Astrocyte of the cerebellum (primary cell): Measurements from ENCODE around the gene FAM120A.
A peak's percentile ranks its signal among the peaks of the same experiment; 100 is the strongest.

ENCODE experiments used
- DNase-seq: peaks from one replicate; pipeline ENCODE4 v3.0.0-alpha.2; 2011; ENCODE audit warnings: low read depth
- H3K4me3 ChIP-seq: 2 replicates; pipeline ENCODE4 v1.5.1; 2011; ENCODE audit warnings: mild to moderate bottlenecking, low read depth, low read length, moderate library complexity
- in situ Hi-C: cut with HindIII; loops from 2 replicates; pipeline ENCODE4 v1.10.0; 2017; ENCODE audit warnings: low sequenced_read_pairs
- TF ChIP-seq, protein P1 (sequence below): IDR thresholded peaks from 2 replicates; pipeline ENCODE4 v1.5.1; 2012; ENCODE audit warnings: low read length, low read depth, moderate library complexity, mild to moderate bottlenecking; ENCODE audit errors: missing control alignments

Gene FAM120A

DNA sequence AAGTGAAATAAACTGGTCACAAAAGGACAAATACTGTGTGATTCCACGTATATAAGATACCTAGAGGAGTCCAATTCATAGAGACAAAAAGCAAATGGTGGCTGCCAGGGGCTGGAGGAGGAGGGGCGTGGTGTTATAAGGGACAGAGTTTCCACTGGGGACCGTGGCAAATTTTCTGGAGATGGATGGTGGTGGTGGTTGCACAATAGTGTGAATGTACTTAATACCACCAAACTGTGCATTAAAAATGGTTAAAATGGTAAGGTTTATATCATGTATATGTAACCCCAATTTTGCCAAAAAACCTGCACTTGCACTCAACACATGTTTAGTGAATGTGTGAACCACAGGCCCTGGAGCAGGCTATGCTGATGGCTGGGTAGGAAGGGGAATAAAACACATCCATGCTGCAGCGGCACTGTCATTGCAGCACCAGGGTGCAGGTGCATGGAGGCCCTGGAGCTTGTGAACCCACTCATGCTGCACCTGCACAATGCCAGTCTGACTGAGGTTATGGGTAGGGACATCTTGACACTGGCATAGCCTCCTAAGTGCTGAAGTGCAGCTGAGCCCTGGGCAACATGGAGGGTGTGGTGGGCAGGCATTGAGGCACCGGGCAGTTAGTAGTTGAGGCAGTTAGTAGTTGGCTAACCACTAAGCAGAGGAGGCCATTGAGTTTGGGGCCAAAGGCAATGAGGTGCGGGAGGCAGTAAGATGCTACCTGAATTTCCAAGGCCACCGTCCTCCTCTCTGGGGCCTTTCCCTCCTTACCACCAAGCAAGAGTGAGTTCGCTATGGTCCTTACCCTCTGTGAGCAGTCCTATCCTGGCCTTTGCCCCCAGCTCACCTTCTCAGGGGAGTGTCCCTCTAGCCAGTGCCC is 121.4 kb downstream of the FAM120A start:
- TF ChIP-seq, protein P1, sequence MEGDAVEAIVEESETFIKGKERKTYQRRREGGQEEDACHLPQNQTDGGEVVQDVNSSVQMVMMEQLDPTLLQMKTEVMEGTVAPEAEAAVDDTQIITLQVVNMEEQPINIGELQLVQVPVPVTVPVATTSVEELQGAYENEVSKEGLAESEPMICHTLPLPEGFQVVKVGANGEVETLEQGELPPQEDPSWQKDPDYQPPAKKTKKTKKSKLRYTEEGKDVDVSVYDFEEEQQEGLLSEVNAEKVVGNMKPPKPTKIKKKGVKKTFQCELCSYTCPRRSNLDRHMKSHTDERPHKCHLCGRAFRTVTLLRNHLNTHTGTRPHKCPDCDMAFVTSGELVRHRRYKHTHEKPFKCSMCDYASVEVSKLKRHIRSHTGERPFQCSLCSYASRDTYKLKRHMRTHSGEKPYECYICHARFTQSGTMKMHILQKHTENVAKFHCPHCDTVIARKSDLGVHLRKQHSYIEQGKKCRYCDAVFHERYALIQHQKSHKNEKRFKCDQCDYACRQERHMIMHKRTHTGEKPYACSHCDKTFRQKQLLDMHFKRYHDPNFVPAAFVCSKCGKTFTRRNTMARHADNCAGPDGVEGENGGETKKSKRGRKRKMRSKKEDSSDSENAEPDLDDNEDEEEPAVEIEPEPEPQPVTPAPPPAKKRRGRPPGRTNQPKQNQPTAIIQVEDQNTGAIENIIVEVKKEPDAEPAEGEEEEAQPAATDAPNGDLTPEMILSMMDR, result no peak
- no peak overlapping the region for H3K4me3 ChIP-seq
- no peak for DNase-seq
- in situ Hi-C loops, result no loop called here

DNA sequence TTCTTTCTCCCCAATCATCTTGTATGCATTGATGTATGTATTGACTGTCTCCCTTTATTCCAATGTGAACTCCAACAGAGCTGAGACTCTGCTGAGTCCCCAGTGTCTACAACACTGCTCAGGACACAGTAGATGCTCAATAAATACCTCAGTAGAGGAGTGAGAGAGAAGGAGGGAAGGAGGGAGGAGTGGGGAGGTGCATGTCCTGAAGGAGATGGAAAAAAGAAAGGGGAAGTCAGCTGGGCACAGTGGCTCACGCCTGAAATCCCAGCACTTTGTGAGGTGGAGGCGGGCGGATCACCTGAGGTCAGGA is 122.0 kb downstream of the FAM120A start:
- in situ Hi-C loops, result no loop called here
- TF ChIP-seq, protein P1, result no peak

DNA sequence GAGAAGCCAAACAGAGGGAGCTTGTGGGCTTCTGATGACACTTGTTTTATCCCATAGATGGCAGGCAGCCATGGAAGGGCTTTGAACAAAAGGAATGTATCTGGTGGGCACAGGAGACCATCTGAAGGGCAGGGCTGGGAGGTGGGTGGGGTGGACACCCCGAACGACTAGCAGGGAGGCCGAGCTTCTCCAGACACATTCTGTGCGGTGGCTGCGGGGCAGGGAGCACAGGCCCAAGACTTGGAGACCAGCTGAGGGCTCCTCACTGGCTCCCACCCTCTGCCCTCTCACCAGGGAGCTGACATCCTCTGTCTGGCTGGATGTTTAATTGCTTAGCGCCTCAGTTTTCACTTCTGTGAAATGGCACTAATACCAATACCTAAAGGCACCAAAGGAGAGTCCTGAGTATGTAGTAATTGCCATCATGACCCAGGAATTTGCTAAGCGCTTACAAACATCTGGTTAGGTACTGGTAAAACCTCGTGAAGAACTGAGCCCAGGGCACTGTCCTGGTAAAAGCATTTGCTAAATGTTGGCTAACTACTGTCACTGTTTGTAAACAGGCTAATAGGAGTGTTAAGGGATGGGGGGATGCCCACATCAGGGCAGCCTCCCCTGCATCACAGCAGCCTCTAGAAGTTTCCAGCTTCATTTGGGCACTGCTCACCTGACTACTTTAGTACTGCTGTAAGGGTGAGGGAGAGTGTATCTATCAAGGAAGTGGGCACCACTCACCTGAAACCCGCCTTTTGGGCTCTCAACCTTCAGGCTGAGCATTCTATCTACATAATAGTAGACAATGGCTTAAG is 122.8 kb downstream of the FAM120A start:
- TF ChIP-seq, protein P1, result no peak
- no peak overlapping the region for H3K4me3 ChIP-seq
- in situ Hi-C loops, result no loop called here
- no peak for DNase-seq

More for the DNA sequence above, 122.0 kb downstream of the FAM120A start:
- H3K4me3 ChIP-seq, result no peak overlapping the region
- no peak for DNase-seq

- TF ChIP-seq, protein P1, result no peak
- in situ Hi-C loops, result no loop called here
- DNase-seq, result no peak
- H3K4me3 ChIP-seq, result peak overlapping the region; percentile 63
Measured at GRCh38 chr9:93574900-93575795, 123.7 kb downstream of the FAM120A start.

DNA sequence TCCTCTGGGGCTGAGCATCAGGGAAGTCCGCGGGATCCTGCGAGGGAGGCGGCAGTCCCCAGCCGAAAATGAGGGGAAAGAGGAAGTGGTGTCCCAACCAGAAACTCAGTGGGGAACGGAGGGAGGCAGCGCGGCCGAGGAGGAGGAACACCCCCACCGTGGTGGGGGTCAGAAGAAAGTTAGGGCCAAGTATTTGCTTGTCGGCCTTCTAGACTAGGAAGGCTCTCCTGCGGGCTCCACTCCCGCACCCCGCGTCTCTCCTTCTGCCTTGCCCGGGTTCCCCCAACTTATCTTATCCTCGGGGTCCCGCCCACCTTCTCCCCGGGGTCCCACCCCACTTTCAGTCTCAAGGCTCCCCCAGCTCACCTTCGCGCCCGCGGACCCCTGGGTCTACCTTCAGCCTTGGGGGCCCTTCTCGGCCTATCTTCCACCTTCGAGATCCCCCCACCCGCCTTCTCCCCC is 124.3 kb downstream of the FAM120A start:
- DNase-seq, result no peak
- peak overlapping the region; percentile 63 for H3K4me3 ChIP-seq
- in situ Hi-C loops, result no loop called here
- TF ChIP-seq, protein P1, result no peak
